MM.1S (cell line): ENCODE measurements around the gene PROSER3.

Experiments
- DNase-seq: peaks from one replicate; pipeline ENCODE4 v3.0.0-alpha.2; 2015
- H2AFZ ChIP-seq: fragments of 300-600 bp; sonication (generic); 2 replicates; pipeline ENCODE4 v1.6.0; 2016; ENCODE audit warnings: antibody characterized with exemption, low read length
- H3F3A ChIP-seq: fragments of 300-600 bp; sonication (generic); 2 replicates; pipeline ENCODE4 v1.6.1; 2016; ENCODE audit warnings: mild to moderate bottlenecking, antibody characterized with exemption, low read length, moderate library complexity, mixed read lengths; ENCODE audit not compliant: insufficient read depth
- H3K27ac ChIP-seq: fragments of 300-600 bp; sonication (generic); 2 replicates; pipeline ENCODE4 v1.5.1; 2016; ENCODE audit warnings: mild to moderate bottlenecking, low read length
- H3K27me3 ChIP-seq: fragments of 300-600 bp; sonication (generic); replicated peaks from 2 replicates; pipeline ENCODE4 v1.6.0; 2016; ENCODE audit warnings: low read length; ENCODE audit not compliant: insufficient read depth
- H3K36me3 ChIP-seq: fragments of 300-600 bp; sonication (generic); replicated peaks from 2 replicates; pipeline ENCODE4 v1.6.1; 2016; ENCODE audit warnings: mild to moderate bottlenecking, low read length, mixed read lengths; ENCODE audit not compliant: insufficient read depth
- H3K4me1 ChIP-seq: fragments of 300-600 bp; sonication (generic); 2 replicates; pipeline ENCODE4 v1.6.1; 2016; ENCODE audit warnings: low read length, mixed read lengths
- H3K4me2 ChIP-seq: fragments of 300-600 bp; sonication (generic); 2 replicates; pipeline ENCODE4 v1.6.0; 2016; ENCODE audit warnings: low read depth, low read length
- H3K4me3 ChIP-seq: fragments of 300-600 bp; sonication (generic); 2 replicates; pipeline ENCODE4 v1.5.1; 2016; ENCODE audit warnings: low read length, mixed read lengths
- H3K79me2 ChIP-seq: fragments of 300-600 bp; sonication (generic); 2 replicates; pipeline ENCODE4 v1.6.1; 2016; ENCODE audit warnings: mixed run types, low read length, mixed read lengths
- H3K9ac ChIP-seq: fragments of 300-600 bp; sonication (generic); 2 replicates; pipeline ENCODE4 v1.6.1; 2016; ENCODE audit warnings: low read length, mixed read lengths
- H3K9me2 ChIP-seq: fragments of 300-600 bp; sonication (generic); replicated peaks from 2 replicates; pipeline ENCODE4 v1.6.1; 2016; ENCODE audit warnings: mild to moderate bottlenecking, low read length, mixed read lengths; ENCODE audit not compliant: insufficient read depth
- H3K9me3 ChIP-seq: fragments of 300-600 bp; sonication (generic); replicated peaks from 2 replicates; pipeline ENCODE4 v1.6.1; 2016; ENCODE audit warnings: mild to moderate bottlenecking, low read length, mixed read lengths; ENCODE audit not compliant: insufficient read depth
- H4K20me1 ChIP-seq: fragments of 300-600 bp; sonication (generic); 2 replicates; pipeline ENCODE4 v1.6.1; 2016; ENCODE audit warnings: mild to moderate bottlenecking, low read length, moderate library complexity, mixed read lengths; ENCODE audit not compliant: insufficient read depth
- CTCF ChIP-seq: fragments of 300-600 bp; sonication (generic); IDR thresholded peaks from 2 replicates; pipeline ENCODE4 v1.5.1; 2016; ENCODE audit warnings: antibody characterized with exemption, low read length, mixed read lengths
- EZH2 ChIP-seq: fragments of 300-600 bp; sonication (generic); optimal IDR thresholded peaks from 2 replicates; pipeline ENCODE3; 2017; ENCODE audit warnings: low read depth, mild to moderate bottlenecking, antibody characterized with exemption, low read length, mixed read lengths
- EZH2phosphoT487 ChIP-seq: fragments of 300-600 bp; sonication (generic); IDR thresholded peaks from 2 replicates; pipeline ENCODE4 v1.6.1; 2018; ENCODE audit warnings: antibody characterized with exemption, low read length

PROSER3 gene

DNA sequence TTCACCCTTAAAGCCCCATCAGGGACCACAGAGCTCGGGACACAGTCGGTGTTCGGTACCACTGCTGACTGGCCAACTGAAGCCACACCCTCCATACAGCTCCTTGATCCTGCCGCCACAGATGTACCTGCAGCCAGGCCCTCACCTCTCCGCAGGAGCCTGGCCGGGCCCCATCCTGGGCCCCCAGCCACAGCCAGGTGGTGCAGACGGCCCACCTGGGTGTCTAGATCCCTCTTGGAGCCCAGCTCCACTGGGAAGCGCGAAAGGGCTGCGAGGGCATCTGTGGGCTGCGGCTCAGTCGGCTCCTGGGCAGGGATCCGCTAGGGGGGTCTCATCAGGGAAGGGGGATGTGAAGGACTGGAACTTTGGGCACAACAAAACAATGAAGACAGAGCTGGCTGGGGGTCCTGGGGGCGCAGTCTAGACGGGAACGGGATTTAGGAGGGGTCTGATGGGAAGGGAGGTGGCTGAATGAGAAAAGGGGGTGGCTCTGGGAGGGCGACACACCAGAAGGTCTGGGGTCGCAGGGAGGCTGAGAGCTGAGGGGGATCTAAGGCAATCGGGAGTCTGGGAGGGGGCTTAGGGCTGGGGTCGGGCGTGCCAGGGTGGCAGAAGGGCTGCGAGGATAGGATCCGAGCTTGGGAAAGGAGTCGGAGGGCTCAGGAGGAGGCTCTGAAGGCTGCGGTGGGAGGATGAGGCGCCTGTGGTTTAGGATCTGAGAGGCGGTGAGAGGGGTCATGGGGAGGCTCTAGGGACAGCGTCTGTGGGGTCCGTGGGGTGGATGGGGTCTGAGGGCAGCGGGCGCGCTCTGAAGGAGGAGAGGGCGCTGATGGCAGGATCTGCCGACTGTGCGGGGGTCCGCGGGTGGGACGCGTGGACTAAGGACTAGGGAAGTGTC is 38.9 kb downstream of the PROSER3 start:
- Histone ChIP-seq H3K27ac (no peak overlapping the region), H4K20me1 (no peaks in the 10 kb centered on the region), H3K4me2 (no peak overlapping the region), H2AFZ (no peak overlapping the region), H3K27me3 (peaks cover 73% of the 10 kb centered on the region), H3K9me2 (no peaks in the 10 kb centered on the region), H3F3A (no peaks in the 10 kb centered on the region), H3K9me3 (no peaks in the 10 kb centered on the region), H3K4me1 (no peaks in the 10 kb centered on the region), H3K9ac (no peak overlapping the region), H3K36me3 (no peaks in the 10 kb centered on the region), H3K79me2 (no peaks in the 10 kb centered on the region), H3K4me3 (no peak overlapping the region)
- TF ChIP-seq EZH2 (no peak), CTCF (no peak), EZH2phosphoT487 (no peak)
- DNase-seq = no peak

DNA sequence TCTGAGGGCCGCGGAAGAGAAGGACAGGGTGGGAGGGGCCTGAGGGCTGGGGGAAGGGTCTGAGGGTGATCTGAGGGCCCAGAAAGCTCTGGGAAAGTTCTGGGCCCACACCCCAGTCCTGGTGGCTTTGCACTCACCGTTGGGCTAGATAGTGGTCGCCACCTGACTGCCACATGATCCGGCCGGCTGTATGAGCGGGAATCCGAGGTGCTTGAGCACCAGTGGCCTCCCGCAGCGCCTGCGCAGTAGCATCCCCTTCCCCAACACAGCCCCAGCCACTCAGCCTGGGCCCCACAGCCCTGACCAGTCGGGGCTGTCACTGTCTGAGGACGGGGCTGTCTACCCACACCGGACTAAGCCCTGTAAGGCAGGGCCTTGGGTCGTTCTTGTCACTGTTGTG is 39.7 kb downstream of the PROSER3 start:
- H3F3A ChIP-seq = no peaks in the 10 kb centered on the region
- H3K27ac ChIP-seq = no peak overlapping the region
- no peak overlapping the region for H3K4me3 ChIP-seq
- no peaks in the 10 kb centered on the region for H3K36me3 ChIP-seq
- H3K9ac ChIP-seq = no peak overlapping the region
- no peaks in the 10 kb centered on the region for H3K9me2 ChIP-seq
- DNase-seq = no peak
- H4K20me1 ChIP-seq = no peaks in the 10 kb centered on the region
- H3K79me2 ChIP-seq = no peaks in the 10 kb centered on the region
- H2AFZ ChIP-seq = no peak overlapping the region
- H3K9me3 ChIP-seq = no peaks in the 10 kb centered on the region
- H3K4me1 ChIP-seq = no peaks in the 10 kb centered on the region
- peaks cover 73% of the 10 kb centered on the region for H3K27me3 ChIP-seq
- no peak overlapping the region for H3K4me2 ChIP-seq
- TF ChIP-seq EZH2phosphoT487 = no peak
- TF ChIP-seq CTCF = no peak
- TF ChIP-seq EZH2 = no peak

DNA sequence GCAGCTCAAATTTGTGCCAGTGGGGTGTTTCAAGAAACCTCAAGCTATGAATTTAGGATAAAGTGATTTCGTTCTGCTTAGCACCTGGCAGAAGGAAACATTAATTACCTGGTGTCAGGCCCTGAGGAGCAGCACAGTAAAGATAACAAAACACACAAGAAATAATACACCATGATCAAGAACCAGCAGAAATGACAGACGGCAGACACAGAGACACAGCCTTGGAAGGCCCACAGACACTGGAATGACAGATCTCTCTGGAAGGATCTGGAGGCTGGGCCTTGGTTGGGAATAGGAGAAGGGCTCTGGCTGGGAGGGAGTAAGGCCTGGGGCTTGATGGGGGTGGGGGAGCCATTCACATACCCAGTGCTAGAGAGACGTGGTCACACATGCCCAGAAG is 43.9 kb downstream of the PROSER3 start:
- H4K20me1 ChIP-seq = no peaks in the 10 kb centered on the region
- no peaks in the 10 kb centered on the region for H3K79me2 ChIP-seq
- H3K9me3 ChIP-seq = no peaks in the 10 kb centered on the region
- TF ChIP-seq EZH2phosphoT487 (no peak), EZH2 (no peak), CTCF (no peak)
- DNase-seq = no peak
- H3K4me1 ChIP-seq = no peaks in the 10 kb centered on the region
- H3K9me2 ChIP-seq = no peaks in the 10 kb centered on the region
- H3F3A ChIP-seq = no peaks in the 10 kb centered on the region
- H3K4me2 ChIP-seq = no peak overlapping the region
- H3K27ac ChIP-seq = no peak overlapping the region
- H2AFZ ChIP-seq = no peak overlapping the region
- peaks cover 81% of the 10 kb centered on the region for H3K27me3 ChIP-seq
- H3K4me3 ChIP-seq = no peak overlapping the region
- H3K9ac ChIP-seq = no peak overlapping the region
- H3K36me3 ChIP-seq = no peaks in the 10 kb centered on the region
